Measurements from ENCODE around the gene LRRC46.

The LRRC46 gene

GRCh38 chr17:47884427-47884740, 52.9 kb downstream of the LRRC46 start:
- Histone ChIP-seq H3K4me1 (ENCODE audit: insufficient read depth, low read length) (peaks cover 5% of the 10 kb centered on the region), H3K9me3 (ENCODE audit: low read length) (no peaks in the 10 kb centered on the region), H3K27me3 (ENCODE audit: insufficient read depth, low read length) (peaks cover 34% of the 10 kb centered on the region), H2AFZ (ENCODE audit: low read depth, low read length) (no peak overlapping the region), H3K4me3 (ENCODE audit: low read length) (no peak overlapping the region), H3K36me3 (ENCODE audit: insufficient read depth, low read length) (no peaks in the 10 kb centered on the region)

DNA sequence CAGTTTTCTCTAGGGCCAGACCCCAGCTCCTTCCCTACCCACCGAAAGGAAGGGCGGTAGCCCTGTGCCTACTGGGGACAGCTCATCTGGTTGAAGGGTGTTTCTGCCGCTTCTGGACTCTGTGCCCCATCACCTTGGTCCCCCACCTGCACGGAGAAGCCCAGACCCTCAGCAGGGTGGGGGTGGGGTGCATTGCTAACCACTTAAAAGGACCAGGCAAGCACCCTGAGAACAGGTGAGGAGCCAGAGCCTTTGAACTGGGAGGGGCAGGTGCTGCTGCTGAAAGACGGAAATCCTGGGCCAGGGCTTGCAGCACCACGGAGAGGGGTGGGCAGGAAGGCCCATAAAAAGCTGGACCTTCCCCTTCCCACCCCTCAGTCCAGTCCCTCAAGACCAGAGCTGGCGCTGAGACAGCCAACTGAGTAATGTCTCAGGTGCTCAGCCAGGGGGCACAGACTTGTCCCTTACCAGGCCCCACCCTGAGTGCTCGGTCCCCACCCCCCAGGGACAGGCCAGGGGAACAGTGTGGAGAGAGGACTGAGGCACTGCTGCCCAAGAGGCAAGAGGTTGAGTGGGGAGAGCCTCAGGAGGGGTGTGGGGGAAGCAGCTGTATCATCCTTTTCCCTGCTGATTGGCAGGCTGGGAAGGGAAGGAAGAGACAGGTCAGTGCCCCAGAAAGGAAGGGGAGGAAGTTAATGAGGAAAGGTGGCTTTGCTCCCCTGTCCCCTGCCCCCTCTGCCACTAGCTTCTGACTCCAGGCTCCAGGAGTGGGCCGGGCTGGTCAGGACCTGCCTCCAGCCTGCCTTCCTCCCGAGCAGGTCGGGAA, 53.6 kb downstream of the LRRC46 start:
- Histone ChIP-seq H3K4me3 (ENCODE audit: low read length) (no peak overlapping the region), H3K4me1 (ENCODE audit: insufficient read depth, low read length) (peaks cover 5% of the 10 kb centered on the region), H2AFZ (ENCODE audit: low read depth, low read length) (no peak overlapping the region), H3K36me3 (ENCODE audit: insufficient read depth, low read length) (no peaks in the 10 kb centered on the region), H3K9me3 (ENCODE audit: low read length) (no peaks in the 10 kb centered on the region), H3K27me3 (ENCODE audit: insufficient read depth, low read length) (peaks cover 32% of the 10 kb centered on the region)

Measured in neuron (in vitro differentiated cells).